DMS 273 treated with DMSO at 0.1 percent for 48 hours (cell line): Measurements from ENCODE around the gene ID3.

Experiments
- DNase-seq: peaks from one replicate; lab custom pipeline; 2025; lab: John Stamatoyannopoulos, UW

Gene ID3, protein sequence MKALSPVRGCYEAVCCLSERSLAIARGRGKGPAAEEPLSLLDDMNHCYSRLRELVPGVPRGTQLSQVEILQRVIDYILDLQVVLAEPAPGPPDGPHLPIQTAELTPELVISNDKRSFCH

DNA sequence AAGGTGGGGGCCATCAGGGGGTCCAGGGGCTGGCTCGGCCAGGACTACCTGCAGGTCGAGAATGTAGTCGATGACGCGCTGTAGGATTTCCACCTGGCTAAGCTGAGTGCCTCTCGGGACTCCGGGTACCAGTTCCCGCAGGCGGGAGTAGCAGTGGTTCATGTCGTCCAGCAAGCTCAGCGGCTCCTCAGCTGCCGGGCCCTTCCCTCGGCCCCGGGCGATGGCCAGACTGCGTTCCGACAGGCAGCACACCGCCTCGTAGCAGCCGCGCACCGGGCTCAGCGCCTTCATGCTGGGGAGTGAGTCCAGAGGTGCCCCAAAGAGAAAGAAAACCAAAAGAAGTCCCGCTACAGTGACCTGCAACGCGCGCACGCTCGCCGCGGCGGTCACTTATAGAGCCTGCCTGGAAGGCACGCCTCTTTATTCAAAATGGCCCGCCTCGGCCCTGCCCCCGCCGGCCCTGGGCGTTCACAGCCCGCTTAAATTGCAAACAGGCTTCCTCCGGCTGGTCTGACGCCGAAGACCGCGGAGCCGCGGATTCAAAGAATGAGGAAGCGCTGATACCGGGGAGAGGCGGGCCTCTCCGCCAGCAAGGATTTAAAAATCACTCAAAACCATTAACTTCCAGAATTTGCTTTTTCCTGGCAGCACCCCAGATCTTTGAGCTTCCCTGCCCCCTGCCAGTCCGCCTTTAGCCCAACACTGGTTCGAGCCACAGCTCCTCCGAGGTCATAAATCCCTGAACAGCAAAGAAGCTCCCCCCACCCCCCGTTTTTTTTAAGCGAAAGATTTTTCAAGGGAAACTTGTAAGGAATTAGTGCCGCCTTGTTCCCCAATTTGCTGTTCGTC is at the start of gene ID3:
ID3 (minus strand) TSS at position 366 of the 849 bp plus-strand sequence; CDS start at position 291, 75 bp downstream.
- DNase-seq, result peak; percentile 80

DNA sequence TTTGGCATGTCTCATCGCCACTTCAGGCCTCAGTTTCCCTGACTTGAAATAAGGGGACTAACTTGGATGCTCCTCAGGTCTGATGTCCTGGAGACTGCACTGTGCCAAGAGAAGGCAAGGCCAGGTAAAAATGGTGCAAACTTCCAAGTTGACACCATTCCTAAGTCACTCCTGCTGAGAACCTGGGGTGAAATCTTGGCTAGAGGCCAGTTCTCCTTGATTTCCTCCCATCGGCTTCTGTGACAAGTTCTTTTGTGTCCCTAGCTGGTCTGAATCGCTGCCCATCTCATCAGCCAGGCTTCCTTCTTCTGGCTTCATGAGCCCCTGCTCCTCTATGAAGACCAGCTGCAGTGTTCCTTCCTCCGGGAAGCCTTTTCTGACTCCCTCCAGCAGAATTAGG is 48.6 kb upstream of the ID3 start:
- no peak for DNase-seq

DNA sequence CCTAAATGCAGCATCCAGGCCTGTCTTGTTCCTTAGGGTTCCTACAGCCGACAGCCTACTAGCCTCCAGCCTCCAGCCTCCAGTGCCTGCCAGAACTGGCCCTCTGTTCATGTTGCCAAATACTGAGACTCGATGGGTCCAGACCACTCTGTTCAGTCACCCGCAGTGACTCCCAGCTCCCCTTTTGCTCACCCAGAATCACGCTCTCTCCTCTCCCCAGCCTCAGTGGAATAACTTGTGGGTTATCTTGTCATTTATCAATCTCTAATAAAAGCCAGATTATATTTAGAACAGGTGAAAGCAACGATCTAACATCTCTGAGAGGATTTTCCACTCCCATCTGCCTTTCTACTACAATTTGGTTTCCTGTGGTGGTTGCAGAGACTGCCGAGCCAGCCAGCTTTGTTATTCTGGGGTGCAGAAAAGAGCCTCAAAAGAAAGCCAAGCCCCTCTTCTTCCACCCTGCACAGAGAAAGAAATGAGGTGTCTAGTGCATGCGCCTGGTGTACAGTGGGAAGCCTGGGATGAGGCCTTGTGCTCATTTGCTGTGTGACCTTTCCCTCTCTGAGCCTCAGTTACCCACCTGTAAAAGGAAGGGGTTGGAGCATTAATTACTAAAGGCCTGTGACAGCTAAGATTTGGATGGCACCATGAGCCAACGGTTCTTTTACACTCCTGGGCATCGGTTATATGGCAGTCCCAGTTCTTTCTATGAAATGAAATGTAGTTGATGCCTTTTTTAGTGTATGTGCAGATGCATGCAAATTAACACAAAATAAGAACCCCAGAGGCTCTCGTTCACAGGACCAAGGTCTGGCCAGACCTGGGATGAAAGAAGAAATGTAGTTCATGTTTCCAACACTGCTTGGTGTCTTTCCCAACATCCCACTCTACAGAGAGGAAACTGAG is 42.9 kb upstream of the ID3 start:
- DNase-seq, result no peak

DNA sequence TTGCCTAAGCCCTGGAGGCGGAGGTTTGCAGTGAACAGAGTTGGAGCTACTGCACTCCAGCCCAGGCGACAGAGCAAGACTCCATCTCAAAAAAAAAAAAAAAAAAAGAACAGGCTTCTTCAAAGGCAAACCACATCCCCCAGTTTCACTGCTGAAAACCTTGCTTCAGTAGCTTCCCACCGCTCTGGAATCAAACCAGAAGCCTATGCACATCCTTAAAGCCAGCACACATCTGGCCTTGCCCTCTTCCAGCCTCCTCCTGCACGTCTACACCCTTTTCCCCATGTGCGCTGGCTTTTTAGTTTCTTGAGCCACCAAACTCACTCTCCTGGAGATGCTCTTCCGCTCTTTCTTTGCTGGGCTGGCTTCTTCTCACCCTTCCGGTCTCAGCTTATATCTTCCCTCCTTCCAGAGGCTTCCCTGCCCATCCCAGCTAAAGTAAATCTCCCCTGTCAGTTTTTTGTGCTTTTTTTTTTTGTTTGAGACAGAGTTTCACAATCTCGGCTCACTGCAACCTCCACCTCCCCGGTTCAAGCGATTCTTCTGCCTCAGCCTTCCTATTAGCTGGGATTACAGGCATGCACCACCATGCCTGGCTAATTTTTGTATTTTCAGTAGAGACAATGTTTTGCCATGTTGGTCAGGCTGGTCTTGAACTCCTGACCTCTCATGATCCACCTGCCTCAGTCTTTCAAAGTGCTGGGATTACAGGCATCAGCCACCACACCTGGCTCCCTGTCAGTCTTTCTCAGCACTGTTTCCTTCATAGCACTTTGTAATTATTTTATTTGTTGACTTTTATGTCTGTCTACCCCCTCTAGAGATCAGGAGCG is 42.0 kb upstream of the ID3 start:
- no peak for DNase-seq

- DNase-seq, result no peak
Measured at GRCh38 chr1:23600283-23600682, 41.0 kb upstream of the ID3 start.

- DNase-seq, result no peak
Measured at GRCh38 chr1:23599125-23599524, 39.8 kb upstream of the ID3 start.

DNA sequence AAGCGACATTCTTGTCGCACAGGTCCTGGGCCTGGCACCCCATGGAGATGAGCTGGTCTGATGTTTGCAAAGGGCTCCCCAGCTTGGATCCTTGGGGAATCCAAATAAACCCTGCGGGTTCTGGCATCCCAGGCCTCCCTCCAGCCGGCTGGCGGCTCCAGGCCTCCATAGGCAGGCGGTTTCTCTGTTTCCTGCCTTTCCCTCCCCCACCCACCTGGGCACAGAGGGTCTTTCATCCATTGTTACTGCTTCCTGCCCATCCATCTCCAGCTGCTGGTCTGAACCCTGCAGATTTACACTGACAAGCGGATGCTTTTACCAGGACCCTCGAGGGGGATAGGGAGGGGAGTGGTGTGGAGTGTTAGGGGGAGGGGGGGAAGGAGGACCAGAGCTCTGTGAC is 39.1 kb upstream of the ID3 start:
- no peak for DNase-seq

DNA sequence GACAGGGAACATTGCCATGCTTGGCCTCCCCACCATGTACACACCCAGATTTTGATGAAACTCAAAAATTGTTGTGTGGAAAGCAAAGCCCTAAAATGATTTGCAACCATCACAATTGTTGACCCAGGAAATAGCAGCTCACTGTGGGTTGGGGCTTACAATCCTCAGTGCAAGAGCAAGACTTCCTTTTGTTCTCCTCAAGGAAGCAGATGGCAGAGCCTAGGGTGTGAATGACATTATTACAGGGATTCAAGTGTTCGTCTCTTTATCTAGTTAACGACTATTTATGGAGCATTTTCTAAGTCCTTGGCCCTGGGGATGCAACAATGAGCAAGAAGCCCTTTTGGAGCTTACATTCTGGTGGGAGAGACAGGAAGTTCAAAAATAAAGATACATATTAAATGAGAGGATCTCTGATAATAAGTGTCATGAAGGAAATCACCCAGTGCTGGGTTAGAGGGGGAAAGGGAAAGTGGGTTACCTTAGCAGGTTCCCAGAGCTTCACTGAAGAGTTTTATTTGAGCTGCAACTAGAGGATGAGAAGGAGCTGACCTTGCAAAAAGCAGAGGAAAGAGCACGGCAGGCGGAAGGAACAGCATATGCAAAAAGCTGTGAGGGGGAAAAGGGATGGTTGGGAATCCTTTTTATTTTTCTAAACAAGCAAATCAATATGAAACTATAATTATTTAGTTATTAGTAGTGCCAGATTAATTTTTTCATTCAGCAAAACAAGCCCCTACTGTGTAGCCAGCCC is 38.5 kb upstream of the ID3 start:
- DNase-seq, result no peak

DNA sequence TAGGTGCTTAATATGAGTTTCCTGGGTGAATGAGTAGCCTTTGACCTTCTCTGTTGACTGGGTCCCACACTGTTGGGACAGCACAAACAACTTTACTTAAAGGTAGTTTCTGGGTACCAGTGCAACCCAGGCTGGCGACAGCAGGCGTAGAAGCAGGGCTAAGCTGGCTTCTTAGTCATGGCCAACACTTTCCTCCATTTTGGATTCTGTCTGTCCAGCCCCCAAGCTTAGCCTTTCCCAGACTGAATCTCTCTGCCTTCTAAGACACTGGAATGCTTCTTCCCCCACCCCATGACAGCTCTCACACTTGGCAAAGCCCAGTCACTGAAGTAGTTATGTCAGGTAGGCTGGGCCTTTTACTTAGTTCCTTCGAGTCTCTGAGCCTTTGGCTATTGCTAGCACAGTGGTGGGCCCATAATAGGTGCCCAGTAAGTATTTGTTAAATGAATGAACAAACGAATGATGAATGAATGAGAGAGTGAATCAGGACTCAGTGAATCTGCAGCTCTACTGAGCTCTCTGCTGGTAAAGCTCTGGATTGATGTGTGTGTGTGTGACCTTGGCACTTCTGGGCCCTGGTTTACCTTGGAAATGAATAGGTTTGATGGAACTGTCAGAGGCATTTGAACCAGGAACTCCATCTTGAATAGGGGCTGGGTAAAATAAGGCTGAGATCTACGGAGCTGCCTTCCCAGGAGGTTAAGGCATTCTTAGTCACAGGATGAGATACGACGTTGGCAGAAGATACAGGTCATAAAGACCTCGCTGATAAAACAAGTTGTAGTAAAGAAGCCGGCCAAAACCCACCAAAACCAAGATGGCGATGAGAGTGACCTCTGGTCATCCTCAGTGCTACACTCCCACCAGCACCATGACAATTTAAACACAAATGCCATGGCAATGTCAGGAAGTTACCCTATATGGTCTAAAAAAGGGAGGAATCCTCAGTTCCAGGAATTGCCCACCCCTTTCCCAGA is 37.4 kb upstream of the ID3 start:
- no peak for DNase-seq

- DNase-seq, result no peak
Measured at GRCh38 chr1:23594927-23595353, 35.6 kb upstream of the ID3 start.

DNA sequence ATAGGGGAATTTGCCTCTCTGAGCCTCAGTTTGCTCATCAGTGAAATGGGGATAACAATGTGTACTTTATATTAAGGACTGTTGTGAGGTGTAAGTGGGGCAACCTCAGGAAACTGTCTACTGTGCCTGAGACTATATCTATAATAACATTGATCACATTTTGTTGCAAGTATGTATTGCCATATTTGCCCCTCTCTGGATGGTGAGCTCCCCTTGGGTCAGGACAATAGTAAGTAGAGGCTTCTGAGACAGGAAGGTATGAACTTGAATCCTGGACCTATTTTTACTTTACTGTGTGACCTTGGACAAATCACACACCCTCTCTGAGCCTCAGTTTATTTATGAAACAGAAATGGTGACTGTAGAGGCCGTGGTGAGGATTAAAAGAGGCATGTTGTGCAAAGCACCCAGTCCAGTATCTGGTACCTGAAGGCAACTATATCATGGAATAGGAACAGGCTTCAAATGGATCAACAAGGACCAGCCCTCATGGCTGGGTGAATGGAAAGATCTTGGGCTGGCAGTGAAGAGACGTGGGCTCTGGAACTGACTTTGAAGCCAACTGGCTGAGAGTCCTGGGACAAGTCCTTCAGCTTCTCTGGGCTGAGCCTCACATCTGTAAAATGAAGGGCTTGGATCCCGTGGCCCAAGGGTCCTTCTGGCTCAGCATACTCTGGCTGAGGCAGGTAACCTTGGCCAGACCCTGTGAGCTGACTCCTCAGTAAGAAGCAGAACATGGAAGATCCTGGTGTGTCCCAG is 35.0 kb upstream of the ID3 start:
- no peak for DNase-seq

DNA sequence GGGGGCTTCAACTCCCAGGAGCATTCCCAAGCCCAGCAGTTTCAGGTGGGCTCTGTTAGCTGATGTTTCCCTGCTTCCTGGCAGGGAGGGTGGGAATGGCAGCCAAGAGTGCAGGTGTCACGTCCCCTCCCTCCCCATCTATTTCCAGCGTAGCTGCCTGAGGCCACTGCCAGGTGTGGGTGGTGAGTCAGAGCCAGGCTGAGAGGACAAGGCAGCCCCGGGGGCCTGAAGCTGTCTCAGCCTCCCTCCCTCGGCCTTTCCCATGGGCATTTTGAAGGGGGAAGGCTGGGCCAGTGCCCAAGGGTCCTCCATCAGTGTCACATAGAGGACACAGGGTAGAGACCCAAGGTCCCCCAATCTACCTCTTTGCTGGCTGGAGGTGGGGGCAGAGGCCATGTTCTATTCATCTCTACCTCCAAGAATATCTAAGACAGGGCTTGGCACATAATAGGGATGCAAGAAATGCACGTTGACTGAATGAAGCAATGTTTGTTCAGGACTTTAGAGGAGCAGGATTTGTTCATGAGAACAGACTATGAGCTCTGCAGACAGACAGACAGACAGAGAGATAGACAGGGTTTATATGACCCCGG is 34.4 kb upstream of the ID3 start:
- peak; percentile 42 for DNase-seq

GRCh38 chr1:23593042-23593521 is 33.8 kb upstream of the ID3 start:
- no peak for DNase-seq

DNA sequence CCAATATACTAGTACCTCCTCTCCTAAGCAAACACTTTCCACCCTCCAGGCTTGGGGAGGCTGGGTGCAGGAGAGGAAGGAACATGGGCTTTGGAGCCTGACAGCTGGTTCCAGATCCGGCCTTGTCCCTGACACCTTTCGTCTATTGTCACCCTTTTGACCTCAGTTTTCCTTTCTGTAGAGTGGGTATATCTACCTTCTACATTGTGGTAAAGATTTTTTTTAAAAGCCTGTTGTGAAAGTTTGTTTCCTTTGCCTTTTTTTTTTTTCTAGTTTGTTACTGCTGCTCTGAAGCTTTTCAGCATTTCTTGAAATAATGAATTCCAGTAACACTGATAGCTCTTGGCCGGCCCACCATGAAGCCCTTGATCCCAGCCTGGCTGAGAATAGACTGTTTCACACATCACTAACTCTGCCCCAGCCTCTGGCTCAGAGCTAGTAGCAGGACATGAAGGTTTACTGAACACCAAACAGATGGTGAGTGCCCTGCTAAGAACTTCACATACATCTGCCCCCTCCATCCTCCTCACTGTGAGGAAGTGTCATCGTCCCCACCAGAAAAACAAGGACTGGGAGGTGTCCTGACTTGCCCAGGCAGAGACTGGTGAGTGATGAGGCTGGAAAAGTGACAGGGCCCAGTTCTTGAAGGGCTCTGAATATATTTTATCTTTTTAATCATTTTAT is 33.0 kb upstream of the ID3 start:
- peak; percentile 88 for DNase-seq

DNA sequence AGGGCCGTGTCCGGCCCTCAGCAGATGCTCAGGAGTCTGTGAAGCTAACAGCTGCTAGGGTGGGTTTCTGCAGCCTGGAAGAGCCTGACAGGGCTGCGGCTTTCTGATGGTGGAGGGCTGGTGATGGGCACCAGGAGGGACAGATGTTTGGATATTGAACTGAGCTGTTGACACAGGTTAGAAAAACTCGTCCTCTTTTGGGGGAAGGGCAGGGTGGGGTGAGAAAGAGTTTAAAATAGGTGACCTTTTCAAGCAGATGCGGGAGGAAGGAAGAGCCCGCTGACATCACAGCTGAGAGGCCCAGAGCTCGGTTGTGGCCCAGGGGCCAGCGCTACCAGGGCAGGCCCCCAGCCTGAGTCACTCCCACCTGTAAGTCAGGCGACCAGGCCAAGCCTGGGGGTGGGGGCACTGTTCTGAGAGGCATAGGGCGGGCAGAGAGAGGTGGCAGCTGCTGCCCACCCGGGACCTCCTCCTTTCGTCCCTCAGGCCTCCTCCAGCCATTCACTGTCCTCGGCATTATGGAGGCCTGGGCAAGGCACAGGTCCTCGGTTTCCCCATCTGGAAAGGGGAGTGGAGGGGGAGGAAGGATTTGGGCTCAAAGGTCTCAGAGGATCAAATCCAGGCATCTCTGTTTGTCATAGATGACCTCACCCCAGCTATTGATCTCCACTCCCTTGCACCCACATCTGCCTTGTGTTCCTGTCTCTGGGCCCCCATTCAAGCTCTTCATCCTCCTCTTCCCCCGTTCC is 32.3 kb upstream of the ID3 start:
- DNase-seq, result peak; percentile 42

DNA sequence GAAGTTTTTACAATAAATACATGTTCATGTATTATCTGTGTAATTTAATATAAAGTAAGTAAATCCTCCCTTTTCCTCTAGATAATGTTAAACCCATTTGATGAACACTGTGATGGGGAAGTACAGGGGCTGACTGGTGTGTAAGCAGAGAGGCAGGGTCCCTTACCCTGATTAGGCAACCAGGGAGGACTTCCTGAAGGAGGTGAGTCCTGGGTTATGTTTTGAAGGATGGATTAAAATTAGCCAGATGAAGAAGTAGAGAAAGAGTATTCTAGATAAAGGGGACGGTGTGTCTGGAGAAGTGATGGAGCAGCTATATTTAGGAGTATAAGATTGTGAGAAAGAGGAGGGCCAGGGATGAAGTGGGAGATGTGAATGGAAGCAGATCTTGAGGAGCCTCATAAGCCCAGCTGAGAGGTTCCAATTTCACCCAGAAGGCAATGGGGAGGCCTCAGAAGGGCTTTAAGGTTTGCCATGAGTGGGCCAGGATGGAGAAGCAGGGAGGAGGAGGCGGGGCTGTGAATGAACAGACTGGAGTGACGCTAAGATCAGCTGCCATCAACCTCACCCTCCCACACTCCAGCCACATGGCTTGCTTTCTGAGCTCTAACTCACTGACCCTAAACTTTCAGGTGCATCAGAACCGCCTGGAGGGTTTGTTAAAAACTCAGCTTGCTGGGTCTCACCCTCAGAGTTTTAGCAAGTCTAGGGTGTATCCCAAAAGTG is 30.9 kb upstream of the ID3 start:
- no peak for DNase-seq
